H9 (cell line): ENCODE results near the gene SKIL. TPM values are rescaled to one million over a fixed set of nuclear protein-coding genes. Genes with fewer than 3 reads are reported as not detected.

Experiments used
- DNase-seq: peaks from one replicate; pipeline ENCODE4 v3.0.0-alpha.2; 2017
- H2AFZ ChIP-seq: one replicate; pipeline ENCODE4 v1.6.1; 2013; ENCODE audit warnings: mild to moderate bottlenecking, low read length, control low read depth, moderate library complexity
- H2AK5ac ChIP-seq: 2 replicates; pipeline ENCODE4 v1.6.1; 2013; ENCODE audit warnings: low read length, control low read depth, mixed read lengths; ENCODE audit not compliant: insufficient read length
- H2BK120ac ChIP-seq: one replicate; pipeline ENCODE4 v1.6.1; 2013; ENCODE audit warnings: low read depth, mild to moderate bottlenecking, low read length, control low read depth, inconsistent platforms; ENCODE audit not compliant: poor library complexity, severe bottlenecking
- H2BK12ac ChIP-seq: 2 replicates; pipeline ENCODE4 v1.6.1; 2013; ENCODE audit warnings: low read length, control low read depth, mixed read lengths, low read depth; ENCODE audit not compliant: insufficient read length
- H2BK15ac ChIP-seq: 2 replicates; pipeline ENCODE4 v1.6.1; 2013; ENCODE audit warnings: low read depth, low read length, control low read depth
- H2BK20ac ChIP-seq: one replicate; pipeline ENCODE4 v1.6.1; 2013; ENCODE audit warnings: low read depth, mild to moderate bottlenecking, low read length, control low read depth, inconsistent platforms; ENCODE audit not compliant: poor library complexity, severe bottlenecking
- H2BK5ac ChIP-seq: 2 replicates; pipeline ENCODE4 v1.6.1; 2013; ENCODE audit warnings: low read length, control low read depth, mixed read lengths; ENCODE audit not compliant: insufficient read length
- H3K14ac ChIP-seq: 2 replicates; pipeline ENCODE4 v1.6.1; 2013; ENCODE audit warnings: low read length, control low read depth; ENCODE audit not compliant: insufficient read depth
- H3K18ac ChIP-seq: 2 replicates; pipeline ENCODE4 v1.6.1; 2013; ENCODE audit warnings: low read depth, mild to moderate bottlenecking, mixed read lengths, low read length, control low read depth; ENCODE audit not compliant: insufficient read length
- H3K23ac ChIP-seq: 2 replicates; pipeline ENCODE4 v1.6.1; 2013; ENCODE audit warnings: low read length, control low read depth, mixed read lengths, low read depth; ENCODE audit not compliant: insufficient read length
- H3K23me2 ChIP-seq: 2 replicates; pipeline ENCODE4 v1.6.1; 2013; ENCODE audit warnings: low read depth, mild to moderate bottlenecking, mixed read lengths, low read length, control low read depth; ENCODE audit not compliant: insufficient read length, poor library complexity, severe bottlenecking
- H3K27ac ChIP-seq: 2 replicates; pipeline ENCODE4 v1.5.1; 2013; ENCODE audit warnings: low read length, control low read depth, mixed read lengths, low read depth; ENCODE audit not compliant: insufficient read length
- H3K27me3 ChIP-seq: 2 replicates; pipeline ENCODE4 v1.6.1; 2013; ENCODE audit warnings: low read length, control low read depth, inconsistent platforms; ENCODE audit not compliant: insufficient read depth
- H3K4ac ChIP-seq: 2 replicates; pipeline ENCODE4 v1.6.1; 2013; ENCODE audit warnings: low read depth, mild to moderate bottlenecking, control low read depth, inconsistent platforms, low read length, moderate library complexity
- H3K4me1 ChIP-seq: 2 replicates; pipeline ENCODE4 v1.6.1; 2013; ENCODE audit warnings: low read length, control low read depth, inconsistent platforms; ENCODE audit not compliant: insufficient read depth
- H3K4me2 ChIP-seq: 2 replicates; pipeline ENCODE4 v1.6.1; 2013; ENCODE audit warnings: low read length, control low read depth, mixed read lengths; ENCODE audit not compliant: insufficient read length, insufficient read depth
- H3K56ac ChIP-seq: 2 replicates; pipeline ENCODE4 v1.6.1; 2013; ENCODE audit warnings: low read depth, mild to moderate bottlenecking, mixed read lengths, low read length, control low read depth; ENCODE audit not compliant: insufficient read length
- H3K79me1 ChIP-seq: 2 replicates; pipeline ENCODE4 v1.6.1; 2013; ENCODE audit warnings: low read depth, mild to moderate bottlenecking, moderate library complexity, low read length, control low read depth, inconsistent platforms; ENCODE audit not compliant: insufficient read depth, poor library complexity, severe bottlenecking
- H3K79me2 ChIP-seq: 2 replicates; pipeline ENCODE4 v1.6.1; 2013; ENCODE audit warnings: low read length, control low read depth, inconsistent platforms; ENCODE audit not compliant: insufficient read depth
- H3K9ac ChIP-seq: 2 replicates; pipeline ENCODE4 v1.6.1; 2013; ENCODE audit warnings: low read length, control low read depth, mixed read lengths; ENCODE audit not compliant: insufficient read length; ENCODE audit errors: extremely low read depth
- H3K9me3 ChIP-seq: one replicate; pipeline ENCODE4 v1.6.1; 2013; ENCODE audit warnings: low read depth, low read length, inconsistent platforms; ENCODE audit not compliant: control insufficient read depth
- H3T11ph ChIP-seq: one replicate; pipeline ENCODE4 v1.6.1; 2013; ENCODE audit warnings: mild to moderate bottlenecking, low read length, control low read depth, inconsistent platforms
- H4K20me1 ChIP-seq: one replicate; pipeline ENCODE4 v1.6.1; 2013; ENCODE audit not compliant: control insufficient read depth, insufficient read length, insufficient read depth
- H4K5ac ChIP-seq: 2 replicates; pipeline ENCODE4 v1.6.1; 2013; ENCODE audit warnings: low read depth, mild to moderate bottlenecking, mixed read lengths, low read length, control low read depth; ENCODE audit not compliant: insufficient read length
- H4K8ac ChIP-seq: replicated peaks from 2 replicates; pipeline ENCODE4 v1.6.1; 2013; ENCODE audit warnings: low read length, control low read depth, mixed read lengths, low read depth; ENCODE audit not compliant: insufficient read length
- H4K91ac ChIP-seq: 2 replicates; pipeline ENCODE4 v1.6.1; 2013; ENCODE audit warnings: low read depth, mild to moderate bottlenecking, moderate library complexity, mixed read lengths, low read length, control low read depth; ENCODE audit not compliant: insufficient read length
- H3K27ac Mint-ChIP-seq, 3 experiments: 2 replicates in 2 of 3; 3 replicates in 1 of 3; pipeline ENCODE4 v1.8.0; 2020 to 2021; ENCODE audit warnings: mixed read lengths in 3 of 3, mild to moderate bottlenecking in 1 of 3, moderate library complexity in 1 of 3
- H3K27me3 Mint-ChIP-seq: 2 replicates; pipeline ENCODE4 v1.8.0; 2021; ENCODE audit warnings: low read depth, mild to moderate bottlenecking, moderate library complexity, mixed read lengths
- H3K36me3 Mint-ChIP-seq, 3 experiments: 2 replicates in 2 of 3; 3 replicates in 1 of 3; pipeline ENCODE4 v1.8.0; 2020 to 2021; ENCODE audit warnings: low read depth in 3 of 3, mixed read lengths in 3 of 3; ENCODE audit not compliant: insufficient read depth in 1 of 3
- H3K4me1 Mint-ChIP-seq, 2 experiments: 2 replicates each; pipeline ENCODE4 v1.8.0; 2020; ENCODE audit warnings: mixed read lengths in 2 of 2
- H3K4me3 Mint-ChIP-seq, 2 experiments: 2 replicates in 1 of 2; 3 replicates in 1 of 2; pipeline ENCODE4 v1.8.0; 2020 to 2021; ENCODE audit warnings: mild to moderate bottlenecking in 2 of 2, mixed read lengths in 2 of 2, moderate library complexity in 1 of 2
- H3K9me3 Mint-ChIP-seq, 2 experiments: 2 replicates in 1 of 2; 3 replicates in 1 of 2; pipeline ENCODE4 v1.8.0; 2020; ENCODE audit warnings: mild to moderate bottlenecking in 2 of 2, mixed read lengths in 2 of 2, moderate library complexity in 1 of 2
- WGBS: extraction: QIAGEN DNeasy Blood & Tissue Kit; methylation state at CpG from one replicate; pipeline ENCODE4 v1.1.7; 2013; ENCODE audit warnings: missing lambda C conversion rate, low lambda C conversion rate, mixed read lengths; ENCODE audit not compliant: insufficient read length; ENCODE audit errors: extremely low coverage; 5-methylcytosine and 5-hydroxymethylcytosine counted together
- total RNA-seq: library from RNA; stranded (reverse); gene quantifications from 2 replicates; pipeline ENCODE4 v1.2.1, GENCODE V29; 2021
- TF ChIP-seq, protein P1 (sequence below): fragments of 200-600 bp; sonication (generic); conservative IDR thresholded peaks from 3 replicates; pipeline ENCODE4 v1.8.0; 2021; ENCODE audit warnings: antibody characterized with exemption, mild to moderate bottlenecking

SKIL gene
- total RNA-seq, 1 experiment from 2014 or later, result 170 TPM

- no CpG with 5 or more reads among the region's 2 CpGs for WGBS
- H4K5ac ChIP-seq, result no peak overlapping the region
- H4K91ac ChIP-seq, result no peak overlapping the region
- no peak overlapping the region for H3K9ac ChIP-seq
- TF ChIP-seq, protein P1, sequence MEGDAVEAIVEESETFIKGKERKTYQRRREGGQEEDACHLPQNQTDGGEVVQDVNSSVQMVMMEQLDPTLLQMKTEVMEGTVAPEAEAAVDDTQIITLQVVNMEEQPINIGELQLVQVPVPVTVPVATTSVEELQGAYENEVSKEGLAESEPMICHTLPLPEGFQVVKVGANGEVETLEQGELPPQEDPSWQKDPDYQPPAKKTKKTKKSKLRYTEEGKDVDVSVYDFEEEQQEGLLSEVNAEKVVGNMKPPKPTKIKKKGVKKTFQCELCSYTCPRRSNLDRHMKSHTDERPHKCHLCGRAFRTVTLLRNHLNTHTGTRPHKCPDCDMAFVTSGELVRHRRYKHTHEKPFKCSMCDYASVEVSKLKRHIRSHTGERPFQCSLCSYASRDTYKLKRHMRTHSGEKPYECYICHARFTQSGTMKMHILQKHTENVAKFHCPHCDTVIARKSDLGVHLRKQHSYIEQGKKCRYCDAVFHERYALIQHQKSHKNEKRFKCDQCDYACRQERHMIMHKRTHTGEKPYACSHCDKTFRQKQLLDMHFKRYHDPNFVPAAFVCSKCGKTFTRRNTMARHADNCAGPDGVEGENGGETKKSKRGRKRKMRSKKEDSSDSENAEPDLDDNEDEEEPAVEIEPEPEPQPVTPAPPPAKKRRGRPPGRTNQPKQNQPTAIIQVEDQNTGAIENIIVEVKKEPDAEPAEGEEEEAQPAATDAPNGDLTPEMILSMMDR, result no peak
- no peaks in the 10 kb centered on the region for H3K9me3 ChIP-seq
- H3K79me1 ChIP-seq, result no peaks in the 10 kb centered on the region
- no peak overlapping the region for H3K4me2 ChIP-seq
- H4K20me1 ChIP-seq, result no peaks in the 10 kb centered on the region
- no peak overlapping the region for H2AK5ac ChIP-seq
- H3K36me3 Mint-ChIP-seq, result no peaks in the 10 kb centered on the region; a peak in 2 of 7 replicates
- H3K4me1 ChIP-seq, result peaks cover 3% of the 10 kb centered on the region; the same call in 1 of the 2 replicates
- H3K27me3 Mint-ChIP-seq, result peaks cover 4% of the 10 kb centered on the region; the same call in 1 of the 2 replicates
- no peaks in the 10 kb centered on the region for H3K79me2 ChIP-seq
- H3K14ac ChIP-seq, result no peak overlapping the region
- no peaks in the 10 kb centered on the region for H3K27me3 ChIP-seq
- H3K4ac ChIP-seq, result no peak overlapping the region
- H2BK12ac ChIP-seq, result no peak overlapping the region
- no peak overlapping the region for H3T11ph ChIP-seq
- H2AFZ ChIP-seq, result no peak overlapping the region
- no peak overlapping the region for H4K8ac ChIP-seq
- H3K23me2 ChIP-seq, result no peaks in the 10 kb centered on the region
- no peak overlapping the region for H3K4me3 Mint-ChIP-seq
- H3K23ac ChIP-seq, result no peak overlapping the region
- no peak overlapping the region for H3K27ac ChIP-seq
- H3K27ac Mint-ChIP-seq, result no peak overlapping the region
- DNase-seq, result no peak
- no peaks in the 10 kb centered on the region for H3K9me3 Mint-ChIP-seq
- no peak overlapping the region for H2BK5ac ChIP-seq
- no peak overlapping the region for H3K56ac ChIP-seq
- no peak overlapping the region for H2BK20ac ChIP-seq
- peaks cover 9 to 13% of the 10 kb centered on the region in 2 experiments for H3K4me1 Mint-ChIP-seq
- no peak overlapping the region for H3K18ac ChIP-seq
- H2BK120ac ChIP-seq, result no peak overlapping the region
- H2BK15ac ChIP-seq, result no peak overlapping the region
Measured at GRCh38 chr3:170436697-170437096, 79.2 kb downstream of the SKIL start.
